ENCODE data around the gene NR2C2AP. TPM values are rescaled to one million over a fixed set of nuclear protein-coding genes. Genes with fewer than 3 reads are reported as not detected.
A peak's percentile ranks its signal among the peaks of the same experiment; 100 is the strongest.

The NR2C2AP gene
- total RNA-seq, 2 donors from 2014 or later: 4.3 to 8.1 TPM

DNA sequence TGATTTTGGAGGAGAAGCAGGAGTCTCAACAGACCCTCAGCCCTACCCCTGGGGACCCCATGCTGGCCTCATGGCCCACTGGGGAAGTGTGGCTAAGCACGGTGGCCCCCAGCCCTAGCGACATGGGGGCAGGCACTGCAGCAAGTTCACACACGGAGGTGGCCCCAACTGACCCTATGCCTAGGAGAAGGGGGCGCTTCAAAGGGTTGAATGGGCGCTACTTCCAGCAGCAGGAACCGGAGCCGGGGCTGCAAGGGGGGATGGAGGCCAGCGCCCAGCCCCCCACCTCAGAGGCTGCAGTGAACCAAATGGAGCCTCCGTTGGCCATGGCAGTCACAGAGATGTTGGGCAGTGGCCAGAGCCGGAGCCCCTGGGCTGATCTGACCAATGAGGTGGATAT, 23.4 kb upstream of the NR2C2AP start:
- TF ChIP-seq, protein P1, sequence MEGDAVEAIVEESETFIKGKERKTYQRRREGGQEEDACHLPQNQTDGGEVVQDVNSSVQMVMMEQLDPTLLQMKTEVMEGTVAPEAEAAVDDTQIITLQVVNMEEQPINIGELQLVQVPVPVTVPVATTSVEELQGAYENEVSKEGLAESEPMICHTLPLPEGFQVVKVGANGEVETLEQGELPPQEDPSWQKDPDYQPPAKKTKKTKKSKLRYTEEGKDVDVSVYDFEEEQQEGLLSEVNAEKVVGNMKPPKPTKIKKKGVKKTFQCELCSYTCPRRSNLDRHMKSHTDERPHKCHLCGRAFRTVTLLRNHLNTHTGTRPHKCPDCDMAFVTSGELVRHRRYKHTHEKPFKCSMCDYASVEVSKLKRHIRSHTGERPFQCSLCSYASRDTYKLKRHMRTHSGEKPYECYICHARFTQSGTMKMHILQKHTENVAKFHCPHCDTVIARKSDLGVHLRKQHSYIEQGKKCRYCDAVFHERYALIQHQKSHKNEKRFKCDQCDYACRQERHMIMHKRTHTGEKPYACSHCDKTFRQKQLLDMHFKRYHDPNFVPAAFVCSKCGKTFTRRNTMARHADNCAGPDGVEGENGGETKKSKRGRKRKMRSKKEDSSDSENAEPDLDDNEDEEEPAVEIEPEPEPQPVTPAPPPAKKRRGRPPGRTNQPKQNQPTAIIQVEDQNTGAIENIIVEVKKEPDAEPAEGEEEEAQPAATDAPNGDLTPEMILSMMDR (IDR thresholded peaks at IDR 0.05): no peak
- Histone ChIP-seq H3K27me3 (peaks cover 10% of the 10 kb centered on the region in 2 donors), H3K9me3 (no peaks in the 10 kb centered on the region)

DNA sequence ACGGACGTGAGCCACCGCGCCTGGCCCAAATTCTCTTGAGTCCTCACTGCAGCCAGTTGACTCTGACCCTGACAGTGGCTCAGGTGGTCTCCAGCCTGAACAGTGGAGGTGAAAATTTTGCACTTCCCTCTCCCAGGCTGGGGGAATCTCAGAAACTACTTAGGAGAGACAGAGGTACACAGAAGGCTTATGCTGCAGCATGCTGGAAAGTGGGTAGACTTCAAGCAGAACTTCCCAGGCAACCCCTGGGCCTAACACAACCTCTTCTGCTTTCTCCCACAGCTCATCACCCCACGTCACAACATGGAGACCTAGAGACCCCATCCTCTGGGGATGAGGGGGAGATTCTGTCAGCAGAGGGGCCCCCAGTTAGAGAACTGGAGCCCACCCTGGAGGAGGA, 23.0 kb upstream of the NR2C2AP start:
- Histone ChIP-seq H3K36me3 (no peaks in the 10 kb centered on the region), H3K9me3 (no peaks in the 10 kb centered on the region), H3K4me1 (peaks cover 0 to 11% of the 10 kb centered on the region in 2 donors), H3K4me3 (no peak overlapping the region), H3K27ac (no peak overlapping the region), H3K27me3 (peaks cover 10% of the 10 kb centered on the region in 2 donors)
- TF ChIP-seq, protein P1 (IDR thresholded peaks at IDR 0.05): no peak
- no peak for DNase-seq (ENCODE audit: low spot score)

More for the DNA sequence above, 23.4 kb upstream of the NR2C2AP start:
- no peak overlapping the region for H3K4me3 ChIP-seq
- no peaks in the 10 kb centered on the region for H3K36me3 ChIP-seq
- H3K4me1 ChIP-seq: peaks cover 0 to 11% of the 10 kb centered on the region in 2 donors
- DNase-seq (ENCODE audit: low spot score): no peak
- no peak overlapping the region for H3K27ac ChIP-seq

DNA sequence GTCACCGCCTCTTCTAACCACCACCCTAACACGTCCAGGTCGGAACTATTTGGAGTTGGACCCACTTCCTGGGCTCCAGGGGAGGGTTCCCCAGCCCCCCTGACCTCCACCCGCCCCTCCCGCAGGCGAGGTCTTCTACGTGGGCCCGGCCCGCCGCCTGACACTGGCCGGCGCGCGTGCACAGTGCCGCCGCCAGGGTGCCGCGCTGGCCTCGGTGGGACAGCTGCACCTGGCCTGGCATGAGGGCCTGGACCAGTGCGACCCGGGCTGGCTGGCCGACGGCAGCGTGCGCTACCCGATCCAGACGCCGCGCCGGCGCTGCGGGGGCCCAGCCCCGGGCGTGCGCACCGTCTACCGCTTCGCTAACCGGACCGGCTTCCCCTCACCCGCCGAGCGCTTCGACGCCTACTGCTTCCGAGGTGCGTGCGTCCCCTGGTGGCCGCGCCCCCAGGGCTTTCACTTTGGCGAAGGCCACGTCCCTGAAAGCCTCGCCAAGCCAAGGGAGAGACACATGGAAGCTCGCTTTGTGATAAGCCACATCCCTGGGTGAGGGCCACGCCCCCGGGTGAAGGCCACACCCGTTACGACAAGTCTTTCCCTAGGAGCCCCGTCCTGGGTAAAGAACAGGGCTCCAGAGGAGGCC, 21.8 kb upstream of the NR2C2AP start:
- peaks cover 10% of the 10 kb centered on the region in 2 donors for H3K27me3 ChIP-seq
- H3K4me1 ChIP-seq: peaks cover 0 to 11% of the 10 kb centered on the region in 2 donors
- H3K36me3 ChIP-seq: no peaks in the 10 kb centered on the region
- H3K27ac ChIP-seq: no peak overlapping the region
- peak overlapping the region in 1 of 2 donors; percentile 41 for H3K4me3 ChIP-seq
- DNase-seq (ENCODE audit: low spot score): no peak
- TF ChIP-seq, protein P1 (IDR thresholded peaks at IDR 0.05): peak in 1 of 2 donors; percentile 61
- no peaks in the 10 kb centered on the region for H3K9me3 ChIP-seq

DNA sequence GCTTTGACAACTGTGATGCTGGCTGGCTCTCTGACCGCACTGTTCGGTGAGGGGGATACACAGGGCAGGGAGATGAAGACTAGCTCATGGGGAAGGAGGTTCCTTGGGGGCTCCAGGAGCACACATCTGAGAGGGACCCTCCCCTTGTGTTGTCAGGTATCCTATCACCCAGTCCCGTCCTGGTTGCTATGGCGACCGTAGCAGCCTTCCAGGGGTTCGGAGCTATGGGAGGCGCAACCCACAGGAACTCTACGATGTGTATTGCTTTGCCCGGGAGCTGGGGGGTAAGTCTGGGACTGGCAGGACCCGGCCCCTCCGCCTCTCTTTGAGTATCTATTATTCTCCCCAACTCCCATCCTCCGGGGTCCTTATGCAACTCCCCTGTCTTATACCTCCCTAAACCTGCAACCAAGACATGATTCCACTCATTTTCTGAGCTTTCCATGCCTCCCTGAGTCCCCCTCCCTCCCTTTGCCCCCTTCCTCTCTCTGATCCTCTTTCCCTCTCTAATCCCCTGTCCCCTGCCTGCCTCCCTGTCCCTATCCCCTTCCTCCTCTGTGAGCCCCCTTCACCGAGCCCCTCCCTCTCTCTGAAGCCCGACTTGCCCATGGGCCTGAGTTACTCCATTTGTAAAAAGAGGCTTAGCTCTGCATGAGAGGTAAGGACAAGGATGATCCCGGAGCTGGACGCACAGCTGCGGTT, 21.1 kb upstream of the NR2C2AP start:
- Histone ChIP-seq H3K27ac (no peak overlapping the region), H3K27me3 (peaks cover 10% of the 10 kb centered on the region in 2 donors), H3K36me3 (no peaks in the 10 kb centered on the region), H3K4me1 (peaks cover 0 to 11% of the 10 kb centered on the region in 2 donors), H3K4me3 (no peak overlapping the region), H3K9me3 (no peaks in the 10 kb centered on the region)
- TF ChIP-seq, protein P1 (IDR thresholded peaks at IDR 0.05): no peak
- no peak for DNase-seq (ENCODE audit: low spot score)

DNA sequence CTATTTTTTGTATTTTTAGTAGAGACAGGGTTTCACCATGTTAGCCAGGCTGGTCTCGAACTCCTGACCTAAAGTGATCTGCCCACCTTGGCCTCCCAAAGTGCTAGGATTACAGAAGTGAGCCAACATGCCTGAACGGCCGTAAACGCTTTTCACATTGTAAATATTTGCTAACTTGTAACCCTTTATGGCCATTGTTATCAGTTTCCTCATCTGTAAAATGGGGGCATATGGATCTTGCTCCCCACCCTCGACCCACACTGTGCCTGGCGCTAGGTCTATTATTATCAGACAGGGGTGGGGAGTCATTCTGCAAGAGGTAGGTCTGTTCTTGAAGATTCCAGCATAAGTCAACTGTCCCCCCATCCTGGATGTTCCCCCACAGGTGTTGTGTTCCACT, 20.4 kb upstream of the NR2C2AP start:
- no peak overlapping the region for H3K27ac ChIP-seq
- H3K27me3 ChIP-seq: peaks cover 10% of the 10 kb centered on the region in 2 donors
- no peaks in the 10 kb centered on the region for H3K9me3 ChIP-seq
- TF ChIP-seq, protein P1 (IDR thresholded peaks at IDR 0.05): no peak
- no peak overlapping the region for H3K4me3 ChIP-seq
- peaks cover 0 to 11% of the 10 kb centered on the region in 2 donors for H3K4me1 ChIP-seq
- DNase-seq (ENCODE audit: low spot score): no peak
- no peaks in the 10 kb centered on the region for H3K36me3 ChIP-seq

Measured in right atrium auricular region (tissue), 2 donors.